Sigmoid colon (tissue), 7 donors: Measurements from ENCODE around the gene LGALS13. TPM values are rescaled to one million over a fixed set of nuclear protein-coding genes. Genes with fewer than 3 reads are reported as not detected.

ENCODE experiments used
- polyA plus RNA-seq, 3 donors: library from polyadenylated mRNA; stranded (reverse); fragments of 200-250 nt; gene quantifications; one replicate each; pipeline ENCODE4 v1.2.3, GENCODE V29; 2013
- small RNA-seq, 3 donors: library from RNA; depleted of rRNA; stranded (forward); fragments of <200 nt; gene quantifications; one replicate each; pipeline ENCODE3, GENCODE V24; 2016
- total RNA-seq, 4 donors: library from RNA; depleted of rRNA; stranded (reverse); fragments of >200 nt; gene quantifications; one replicate each; pipeline ENCODE4 v1.1.0, GENCODE V29; 2016
- donor health status: healthy with polysubstance abuse.
- donor health status: Bipolar disorder and iron deficiency.
- donor health status: healthy.

LGALS13 gene
- total and polyA plus RNA-seq, 7 donors, result not detected

Small RNAs within 50 kb of the gene (small RNA-seq; reads per million reads assigned to genes)
- 0 reads per million in 3 donors for gene AC005176.2
- gene RPS29P24, result 0 reads per million in 3 donors
- gene RPS29P25, result 0 reads per million in 3 donors
- gene RPS29P26, result 0 reads per million in 3 donors
- 0 reads per million in 3 donors for gene RPS29P30

Other genes starting within 250 kb of the LGALS13 start
- gene PAF1, start 211.4 kb upstream of the LGALS13 start, total RNA-seq, result 10 to 100 TPM; 37.5 to 51.8 (median 43.5) TPM
- 10 to 100 TPM; 28.2 to 40.5 (median 37.2) TPM for gene PAF1, start 211.4 kb upstream of the LGALS13 start, polyA plus RNA-seq
- gene MED29, start 211.1 kb upstream of the LGALS13 start, total RNA-seq, result 10 to 100 TPM; 25.2 to 44.6 (median 33.7) TPM
- 10 to 100 TPM; 22.8 to 33.5 (median 31.0) TPM for gene MED29, start 211.1 kb upstream of the LGALS13 start, polyA plus RNA-seq
- 100 to 1,000 TPM in 3 of 4 donors, 10 to 100 TPM in 1; 78.1 to 320 (median 190) TPM for gene ZFP36, start 195.7 kb upstream of the LGALS13 start, total RNA-seq
- 100 to 1,000 TPM; 112 to 298 (median 228) TPM for gene ZFP36, start 195.7 kb upstream of the LGALS13 start, polyA plus RNA-seq
- 10 to 100 TPM in 3 of 4 donors, 1 to 10 TPM in 1; 8.2 to 28.8 (median 12.5) TPM for gene PLEKHG2, start 189.9 kb upstream of the LGALS13 start, total RNA-seq
- 10 to 100 TPM in 1 of 3 donors, under 1 TPM in 2; 0.60 to 14.9 (median 0.69) TPM for gene PLEKHG2, start 189.9 kb upstream of the LGALS13 start, polyA plus RNA-seq
- gene RPS16, start 166.6 kb upstream of the LGALS13 start, total RNA-seq, result 1,000 to 10,000 TPM; 1,648 to 4,043 (median 3,423) TPM
- gene RPS16, start 166.6 kb upstream of the LGALS13 start, polyA plus RNA-seq, result 1,000 to 10,000 TPM; 2,119 to 4,564 (median 2,918) TPM
- gene SUPT5H, start 156.9 kb upstream of the LGALS13 start, total RNA-seq, result 100 to 1,000 TPM in 2 of 4 donors, 10 to 100 TPM in 2; 72.1 to 104 (median 89.1) TPM
- gene SUPT5H, start 156.9 kb upstream of the LGALS13 start, polyA plus RNA-seq, result 100 to 1,000 TPM in 1 of 3 donors, 10 to 100 TPM in 2; 52.3 to 112 (median 67.5) TPM
- 10 to 100 TPM; 42.1 to 54.4 (median 46.8) TPM for gene TIMM50, start 121.7 kb upstream of the LGALS13 start, total RNA-seq
- 10 to 100 TPM; 26.4 to 54.9 (median 37.9) TPM for gene TIMM50, start 121.7 kb upstream of the LGALS13 start, polyA plus RNA-seq
- under 1 TPM in 1 of 4 donors, not detected in 3; 0.36 TPM for gene DLL3, start 103.6 kb upstream of the LGALS13 start, total RNA-seq
- under 1 TPM in 1 of 3 donors, not detected in 2; 0.17 TPM for gene DLL3, start 103.6 kb upstream of the LGALS13 start, polyA plus RNA-seq
- not detected for gene SELENOV, start 87.4 kb upstream of the LGALS13 start, total RNA-seq
- gene SELENOV, start 87.4 kb upstream of the LGALS13 start, polyA plus RNA-seq, result not detected
- 1 to 10 TPM; 3.9 to 7.7 (median 5.3) TPM for gene EID2B, start 69.7 kb upstream of the LGALS13 start, total RNA-seq
- 1 to 10 TPM in 2 of 3 donors, under 1 TPM in 1; 0.46 to 2.0 (median 1.8) TPM for gene EID2B, start 69.7 kb upstream of the LGALS13 start, polyA plus RNA-seq
- gene EID2, start 62.4 kb upstream of the LGALS13 start, total RNA-seq, result 10 to 100 TPM in 3 of 4 donors, 1 to 10 TPM in 1; 9.7 to 16.4 (median 13.2) TPM
- 10 to 100 TPM in 1 of 3 donors, 1 to 10 TPM in 2; 7.6 to 10.7 (median 8.4) TPM for gene EID2, start 62.4 kb upstream of the LGALS13 start, polyA plus RNA-seq
- gene LGALS16, start 53.4 kb downstream of the LGALS13 start, total RNA-seq, result not detected
- gene LGALS16, start 53.4 kb downstream of the LGALS13 start, polyA plus RNA-seq, result not detected
- not detected for gene LGALS14, start 102.0 kb downstream of the LGALS13 start, total RNA-seq
- not detected for gene LGALS14, start 102.0 kb downstream of the LGALS13 start, polyA plus RNA-seq
- gene CLC, start 135.5 kb downstream of the LGALS13 start, total RNA-seq, result not detected
- 1 to 10 TPM in 1 of 3 donors, not detected in 2; 7.2 TPM for gene CLC, start 135.5 kb downstream of the LGALS13 start, polyA plus RNA-seq
- gene LEUTX, start 176.3 kb downstream of the LGALS13 start, total RNA-seq, result not detected
- not detected for gene LEUTX, start 176.3 kb downstream of the LGALS13 start, polyA plus RNA-seq
- 10 to 100 TPM in 2 of 4 donors, 1 to 10 TPM in 2; 8.0 to 11.4 (median 9.3) TPM for gene DYRK1B, start 231.6 kb downstream of the LGALS13 start, total RNA-seq
- gene DYRK1B, start 231.6 kb downstream of the LGALS13 start, polyA plus RNA-seq, result 10 to 100 TPM in 1 of 3 donors, 1 to 10 TPM in 2; 6.6 to 11.4 (median 6.9) TPM
- 100 to 1,000 TPM in 3 of 4 donors, 10 to 100 TPM in 1; 96.4 to 147 (median 109) TPM for gene FBL, start 243.9 kb downstream of the LGALS13 start, total RNA-seq
- 100 to 1,000 TPM; 121 to 333 (median 225) TPM for gene FBL, start 243.9 kb downstream of the LGALS13 start, polyA plus RNA-seq